Mesothelial cell of epicardium (in vitro differentiated cells): ENCODE measurements around the gene GSPT1. TPM values are rescaled to one million over a fixed set of nuclear protein-coding genes. Genes with fewer than 3 reads are reported as not detected.

ENCODE experiments used
- DNase-seq, 2 experiments: peaks; one replicate each; pipeline ENCODE4 v3.0.0; 2021; ENCODE audit warnings: low spot score in 2 of 2; ENCODE audit not compliant: unreplicated experiment in 2 of 2
- H3K27ac Mint-ChIP-seq: 2 replicates; pipeline ENCODE4 v1.8.0; 2021; ENCODE audit warnings: mixed read lengths
- H3K27me3 Mint-ChIP-seq: 2 replicates; pipeline ENCODE4 v1.8.0; 2021; ENCODE audit warnings: low read depth, mixed read lengths
- H3K36me3 Mint-ChIP-seq: 2 replicates; pipeline ENCODE4 v1.8.0; 2021; ENCODE audit warnings: mixed read lengths
- H3K4me1 Mint-ChIP-seq: 2 replicates; pipeline ENCODE4 v1.8.0; 2021; ENCODE audit warnings: mixed read lengths
- H3K4me3 Mint-ChIP-seq: 2 replicates; pipeline ENCODE4 v1.8.0; 2021; ENCODE audit warnings: mild to moderate bottlenecking, moderate library complexity, mixed read lengths
- H3K9me3 Mint-ChIP-seq: 2 replicates; pipeline ENCODE4 v1.8.0; 2021; ENCODE audit warnings: mixed read lengths
- total RNA-seq: library from RNA; stranded (reverse); gene quantifications from 3 replicates; pipeline ENCODE4 v1.2.1, GENCODE V29; 2021
- TF ChIP-seq, protein P1 (sequence below): fragments of 200-600 bp; sonication (generic); IDR thresholded peaks from one replicate; pipeline ENCODE4 v1.5.0; 2021; ENCODE audit warnings: antibody characterized with exemption; ENCODE audit not compliant: unreplicated experiment

The GSPT1 gene
- total RNA-seq, 1 donor from 2014 or later = 84.6 TPM

- no peaks in the 10 kb centered on the region for H3K9me3 Mint-ChIP-seq
- peaks cover 40% of the 10 kb centered on the region for H3K36me3 Mint-ChIP-seq
- H3K27ac Mint-ChIP-seq = no peak overlapping the region
- H3K4me1 Mint-ChIP-seq = no peaks in the 10 kb centered on the region
- H3K4me3 Mint-ChIP-seq = no peak overlapping the region
- TF ChIP-seq, protein P1, sequence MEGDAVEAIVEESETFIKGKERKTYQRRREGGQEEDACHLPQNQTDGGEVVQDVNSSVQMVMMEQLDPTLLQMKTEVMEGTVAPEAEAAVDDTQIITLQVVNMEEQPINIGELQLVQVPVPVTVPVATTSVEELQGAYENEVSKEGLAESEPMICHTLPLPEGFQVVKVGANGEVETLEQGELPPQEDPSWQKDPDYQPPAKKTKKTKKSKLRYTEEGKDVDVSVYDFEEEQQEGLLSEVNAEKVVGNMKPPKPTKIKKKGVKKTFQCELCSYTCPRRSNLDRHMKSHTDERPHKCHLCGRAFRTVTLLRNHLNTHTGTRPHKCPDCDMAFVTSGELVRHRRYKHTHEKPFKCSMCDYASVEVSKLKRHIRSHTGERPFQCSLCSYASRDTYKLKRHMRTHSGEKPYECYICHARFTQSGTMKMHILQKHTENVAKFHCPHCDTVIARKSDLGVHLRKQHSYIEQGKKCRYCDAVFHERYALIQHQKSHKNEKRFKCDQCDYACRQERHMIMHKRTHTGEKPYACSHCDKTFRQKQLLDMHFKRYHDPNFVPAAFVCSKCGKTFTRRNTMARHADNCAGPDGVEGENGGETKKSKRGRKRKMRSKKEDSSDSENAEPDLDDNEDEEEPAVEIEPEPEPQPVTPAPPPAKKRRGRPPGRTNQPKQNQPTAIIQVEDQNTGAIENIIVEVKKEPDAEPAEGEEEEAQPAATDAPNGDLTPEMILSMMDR = no peak
- H3K27me3 Mint-ChIP-seq = no peaks in the 10 kb centered on the region
- no peak for DNase-seq
These were observed 71.9 kb downstream of the GSPT1 start for GRCh38 chr16:11843861-11844260.

DNA sequence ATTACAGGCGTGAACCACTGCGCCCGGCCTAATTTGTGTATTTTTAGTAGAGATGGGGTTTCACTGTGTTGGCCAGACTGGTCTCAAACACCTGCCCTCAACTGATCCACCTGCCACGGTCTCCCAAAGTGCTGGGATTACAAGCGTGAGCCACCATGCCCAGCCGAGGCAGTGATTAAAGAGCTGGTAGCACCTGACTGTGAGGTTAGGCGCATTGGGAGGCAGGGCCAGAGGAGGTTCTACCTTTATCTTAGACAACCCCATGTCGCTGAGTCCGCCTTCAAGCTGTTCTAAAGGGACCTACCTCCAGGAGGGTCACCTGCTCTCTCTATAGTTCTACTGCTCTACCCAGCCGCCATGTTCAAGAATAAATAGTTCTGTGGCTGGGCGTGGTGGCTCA, 72.5 kb downstream of the GSPT1 start:
- Mint-ChIP-seq H3K4me1 (no peaks in the 10 kb centered on the region), H3K36me3 (peaks cover 40% of the 10 kb centered on the region), H3K27me3 (no peaks in the 10 kb centered on the region), H3K4me3 (no peak overlapping the region), H3K9me3 (no peaks in the 10 kb centered on the region), H3K27ac (no peak overlapping the region)
- no peak for DNase-seq
- TF ChIP-seq, protein P1 = no peak

GRCh38 chr16:11841026-11841425, 74.7 kb downstream of the GSPT1 start:
- Mint-ChIP-seq H3K9me3 (no peaks in the 10 kb centered on the region), H3K27ac (no peak overlapping the region), H3K27me3 (no peaks in the 10 kb centered on the region), H3K36me3 (peaks cover 45% of the 10 kb centered on the region), H3K4me1 (peaks cover 6% of the 10 kb centered on the region), H3K4me3 (no peak overlapping the region)
- TF ChIP-seq, protein P1 = no peak
- no peak for DNase-seq

- peaks cover 11% of the 10 kb centered on the region for H3K4me1 Mint-ChIP-seq
- no peak for DNase-seq
These were observed 79.0 kb downstream of the GSPT1 start for GRCh38 chr16:11836650-11837244.

GRCh38 chr16:11835891-11836649, 79.7 kb downstream of the GSPT1 start:
- Mint-ChIP-seq H3K27me3 (no peaks in the 10 kb centered on the region), H3K36me3 (peaks cover 29% of the 10 kb centered on the region), H3K27ac (peak overlapping the region; percentile 80), H3K4me3 (no peak overlapping the region), H3K4me1 (peaks cover 11% of the 10 kb centered on the region), H3K9me3 (no peaks in the 10 kb centered on the region)
- TF ChIP-seq, protein P1 = no peak
- no peak for DNase-seq

More at GRCh38 chr16:11836650-11837244, 79.0 kb downstream of the GSPT1 start:
- TF ChIP-seq, protein P1 = no peak
- no peak overlapping the region for H3K4me3 Mint-ChIP-seq
- no peaks in the 10 kb centered on the region for H3K9me3 Mint-ChIP-seq
- H3K27ac Mint-ChIP-seq = peak overlapping the region; percentile 80
- no peaks in the 10 kb centered on the region for H3K27me3 Mint-ChIP-seq
- peaks cover 34% of the 10 kb centered on the region for H3K36me3 Mint-ChIP-seq
